Measurements from ENCODE around the gene SNX18. TPM values are rescaled to one million over a fixed set of nuclear protein-coding genes. Genes with fewer than 3 reads are reported as not detected.

SNX18 gene
- total RNA-seq, 1 experiment from 2014 or later = 28.0 TPM

- Mint-ChIP-seq H3K4me1 (ENCODE audit: low read depth, unreplicated experiment) (no peaks in the 10 kb centered on the region), H3K9me3 (ENCODE audit: unreplicated experiment) (no peaks in the 10 kb centered on the region), H3K4me3 (ENCODE audit: unreplicated experiment) (no peak overlapping the region), H3K27ac (ENCODE audit: unreplicated experiment) (no peak overlapping the region), H3K27me3 (ENCODE audit: insufficient read depth, unreplicated experiment) (no peaks in the 10 kb centered on the region), H3K36me3 (ENCODE audit: insufficient read depth, unreplicated experiment) (peaks cover 10% of the 10 kb centered on the region)
- Histone ChIP-seq H3K27me3 (replicated peaks; ENCODE audit: control insufficient read depth, insufficient read depth, low read length) (no peaks in the 10 kb centered on the region), H3K4me1 (no peaks in the 10 kb centered on the region), H3K36me3 (ENCODE audit: control insufficient read depth, insufficient read depth, low read length) (no peaks in the 10 kb centered on the region; the same call in 1 of the 2 replicates), H3K4me3 (ENCODE audit: low read depth, low read length) (no peak overlapping the region), H3K9me3 (no peaks in the 10 kb centered on the region)
- ChIA-PET CTCF (no interaction called here), POLR2A (no interaction called here)
- DNase-seq = no peak
- no TSS peak for BruUV-seq (replicated peaks)
- no peak for TF ChIP-seq CTCF (IDR thresholded peaks at IDR 0.05; ENCODE audit: insufficient read depth in 1 of 2, low read depth in 1 of 2, low read length in 1 of 2, severe bottlenecking in 1 of 2, unreplicated experiment in 1 of 2)
- intact Hi-C loops (cut with micrococcal nuclease; ENCODE audit: unreplicated experiment) = no loop called here
Measured at GRCh38 chr5:54540286-54540685, 22.7 kb downstream of the SNX18 start.

GRCh38 chr5:54541823-54542783 is 24.5 kb downstream of the SNX18 start:
- CTCF ChIA-PET = no interaction called here

GRCh38 chr5:54544044-54544443 is 26.5 kb downstream of the SNX18 start:
- no peaks in the 10 kb centered on the region for H3K4me1 ChIP-seq
- no peak overlapping the region for H3K4me3 ChIP-seq (ENCODE audit: low read depth, low read length)
- no peak for DNase-seq
- ChIA-PET CTCF (no interaction called here), POLR2A (no interaction called here)
- no TSS peak for BruUV-seq (replicated peaks)
- H3K27me3 Mint-ChIP-seq (ENCODE audit: insufficient read depth, unreplicated experiment) = no peaks in the 10 kb centered on the region
- no peak overlapping the region for H3K27ac Mint-ChIP-seq (ENCODE audit: unreplicated experiment)
- no peak overlapping the region for H3K4me3 Mint-ChIP-seq (ENCODE audit: unreplicated experiment)
- TF ChIP-seq CTCF (IDR thresholded peaks at IDR 0.05; ENCODE audit: insufficient read depth in 1 of 2, low read depth in 1 of 2, low read length in 1 of 2, severe bottlenecking in 1 of 2, unreplicated experiment in 1 of 2) = no peak
- H3K36me3 Mint-ChIP-seq (ENCODE audit: insufficient read depth, unreplicated experiment) = peaks cover 10% of the 10 kb centered on the region
- intact Hi-C loops (cut with micrococcal nuclease; ENCODE audit: unreplicated experiment) = no loop called here
- H3K27me3 ChIP-seq (replicated peaks; ENCODE audit: control insufficient read depth, insufficient read depth, low read length) = no peaks in the 10 kb centered on the region
- no peaks in the 10 kb centered on the region for H3K9me3 Mint-ChIP-seq (ENCODE audit: unreplicated experiment)
- no peaks in the 10 kb centered on the region for H3K4me1 Mint-ChIP-seq (ENCODE audit: low read depth, unreplicated experiment)
- no peaks in the 10 kb centered on the region for H3K9me3 ChIP-seq
- H3K36me3 ChIP-seq (ENCODE audit: control insufficient read depth, insufficient read depth, low read length) = no peaks in the 10 kb centered on the region; the same call in 1 of the 2 replicates

More at GRCh38 chr5:54541823-54542783, 24.5 kb downstream of the SNX18 start:
- Histone ChIP-seq H3K9me3 (no peaks in the 10 kb centered on the region), H3K4me1 (no peaks in the 10 kb centered on the region), H3K27me3 (replicated peaks; ENCODE audit: control insufficient read depth, insufficient read depth, low read length) (no peaks in the 10 kb centered on the region), H3K36me3 (ENCODE audit: control insufficient read depth, insufficient read depth, low read length) (no peaks in the 10 kb centered on the region; the same call in 1 of the 2 replicates), H3K4me3 (ENCODE audit: low read depth, low read length) (no peak overlapping the region)
- intact Hi-C loops (cut with micrococcal nuclease; ENCODE audit: unreplicated experiment) = no loop called here
- H3K27ac Mint-ChIP-seq (ENCODE audit: unreplicated experiment) = no peak overlapping the region
- H3K27me3 Mint-ChIP-seq (ENCODE audit: insufficient read depth, unreplicated experiment) = no peaks in the 10 kb centered on the region
- no peak for TF ChIP-seq CTCF (IDR thresholded peaks at IDR 0.05; ENCODE audit: insufficient read depth in 1 of 2, low read depth in 1 of 2, low read length in 1 of 2, severe bottlenecking in 1 of 2, unreplicated experiment in 1 of 2)
- no peaks in the 10 kb centered on the region for H3K9me3 Mint-ChIP-seq (ENCODE audit: unreplicated experiment)
- H3K4me1 Mint-ChIP-seq (ENCODE audit: low read depth, unreplicated experiment) = no peaks in the 10 kb centered on the region
- no TSS peak for BruUV-seq (replicated peaks)
- no peak for DNase-seq
- no peak overlapping the region for H3K4me3 Mint-ChIP-seq (ENCODE audit: unreplicated experiment)
- POLR2A ChIA-PET = no interaction called here
- peaks cover 10% of the 10 kb centered on the region for H3K36me3 Mint-ChIP-seq (ENCODE audit: insufficient read depth, unreplicated experiment)
